ENCODE measurements around the gene DST. TPM values are rescaled to one million over a fixed set of nuclear protein-coding genes. Genes with fewer than 3 reads are reported as not detected.

Gene DST
- total RNA-seq, 2 donors from 2014 or later = 101 to 113 TPM

GRCh38 chr6:56516003-56516402 is 126.7 kb downstream of the DST start:
- 93% methylated on average over 1 of the region's 1 CpG; no CpG with 5 or more reads in 1 of the 2 experiments for WGBS, 2 experiments (ENCODE audit: insufficient coverage in 1 of 2, insufficient read length in 1 of 2)
- H3K9me3 ChIP-seq (ENCODE audit: control insufficient read depth, low read length) = no peaks in the 10 kb centered on the region
- H3K4me3 ChIP-seq (ENCODE audit: low read length) = no peak overlapping the region
- no peaks in the 10 kb centered on the region for H3K4me1 Mint-ChIP-seq
- no peak for DNase-seq
- H3K27me3 ChIP-seq (ENCODE audit: control insufficient read depth, insufficient read depth, low read length, poor library complexity, severe bottlenecking) = no peaks in the 10 kb centered on the region
- H3K4me3 Mint-ChIP-seq = no peak overlapping the region
- H3K9ac ChIP-seq (ENCODE audit: extremely low read depth, low read length, poor library complexity, severe bottlenecking) = no peak overlapping the region
- no peaks in the 10 kb centered on the region for H3K9me3 Mint-ChIP-seq
- H3K27me3 Mint-ChIP-seq (ENCODE audit: insufficient read depth) = no peaks in the 10 kb centered on the region
- H3K4me1 ChIP-seq (ENCODE audit: control insufficient read depth, insufficient read depth, low read length) = no peaks in the 10 kb centered on the region
- TF ChIP-seq CTCF (conservative IDR thresholded peaks at IDR 0.05) = no peak
- no peak overlapping the region for H3K27ac Mint-ChIP-seq
- H3K36me3 Mint-ChIP-seq (ENCODE audit: low read depth) = peaks cover 24% of the 10 kb centered on the region
- peaks cover 49% of the 10 kb centered on the region for H3K36me3 ChIP-seq (ENCODE audit: control insufficient read depth, insufficient read depth, low read length)
- H3K27ac ChIP-seq (ENCODE audit: low read depth, low read length) = no peak overlapping the region

GRCh38 chr6:56515081-56515905 is 127.4 kb downstream of the DST start:
- H3K9ac ChIP-seq (ENCODE audit: extremely low read depth, low read length, poor library complexity, severe bottlenecking) = no peak overlapping the region
- H3K4me1 ChIP-seq (ENCODE audit: control insufficient read depth, insufficient read depth, low read length) = no peaks in the 10 kb centered on the region
- no peak overlapping the region for H3K27ac Mint-ChIP-seq
- H3K36me3 ChIP-seq (ENCODE audit: control insufficient read depth, insufficient read depth, low read length) = peaks cover 54% of the 10 kb centered on the region
- H3K9me3 ChIP-seq (ENCODE audit: control insufficient read depth, low read length) = no peaks in the 10 kb centered on the region
- peaks cover 23% of the 10 kb centered on the region for H3K36me3 Mint-ChIP-seq (ENCODE audit: low read depth)
- H3K4me3 ChIP-seq (ENCODE audit: low read length) = no peak overlapping the region
- WGBS, 2 experiments (ENCODE audit: insufficient coverage in 1 of 2, insufficient read length in 1 of 2) = 89% methylated on average over 3 to 7 of the region's 7 CpGs
- no peaks in the 10 kb centered on the region for H3K9me3 Mint-ChIP-seq
- no peak overlapping the region for H3K4me3 Mint-ChIP-seq
- TF ChIP-seq CTCF (conservative IDR thresholded peaks at IDR 0.05) = no peak
- no peaks in the 10 kb centered on the region for H3K27me3 Mint-ChIP-seq (ENCODE audit: insufficient read depth)
- H3K27me3 ChIP-seq (ENCODE audit: control insufficient read depth, insufficient read depth, low read length, poor library complexity, severe bottlenecking) = no peaks in the 10 kb centered on the region
- DNase-seq = no peak
- no peak overlapping the region for H3K27ac ChIP-seq (ENCODE audit: low read depth, low read length)
- H3K4me1 Mint-ChIP-seq = no peaks in the 10 kb centered on the region

- Mint-ChIP-seq H3K27me3 (ENCODE audit: insufficient read depth) (no peaks in the 10 kb centered on the region), H3K9me3 (no peaks in the 10 kb centered on the region), H3K4me3 (no peak overlapping the region), H3K27ac (no peak overlapping the region), H3K4me1 (no peaks in the 10 kb centered on the region), H3K36me3 (ENCODE audit: low read depth) (peaks cover 17% of the 10 kb centered on the region)
- H3K9me3 ChIP-seq (ENCODE audit: control insufficient read depth, low read length) = no peaks in the 10 kb centered on the region
- no peak overlapping the region for H3K4me3 ChIP-seq (ENCODE audit: low read length)
- no peak for DNase-seq
- H3K36me3 ChIP-seq (ENCODE audit: control insufficient read depth, insufficient read depth, low read length) = peaks cover 54% of the 10 kb centered on the region
- H3K27ac ChIP-seq (ENCODE audit: low read depth, low read length) = no peak overlapping the region
- H3K27me3 ChIP-seq (ENCODE audit: control insufficient read depth, insufficient read depth, low read length, poor library complexity, severe bottlenecking) = no peaks in the 10 kb centered on the region
- TF ChIP-seq CTCF (conservative IDR thresholded peaks at IDR 0.05) = no peak
- 0 to 43% methylated on average over 1 to 2 of the region's 2 CpGs for WGBS, 2 experiments (ENCODE audit: insufficient coverage in 1 of 2, insufficient read length in 1 of 2)
- no peaks in the 10 kb centered on the region for H3K4me1 ChIP-seq (ENCODE audit: control insufficient read depth, insufficient read depth, low read length)
- no peak overlapping the region for H3K9ac ChIP-seq (ENCODE audit: extremely low read depth, low read length, poor library complexity, severe bottlenecking)
Measured at GRCh38 chr6:56514395-56514794, 128.3 kb downstream of the DST start.

All from endodermal cell (in vitro differentiated cells).